Thoracic aorta (tissue), 2 donors: ENCODE measurements around the gene PLEKHH1. TPM values are rescaled to one million over a fixed set of nuclear protein-coding genes. Genes with fewer than 3 reads are reported as not detected.
"Not testable (repeated sequence)": the region's sequence is repeated elsewhere in the genome, so short reads cannot be mapped to it uniquely, and the experiment has no call there.

Experiments
- ATAC-seq: fragments of 150-250 bp; one replicate; pipeline ENCODE4 v1.8.0; 2017; ENCODE audit warnings: low read depth; ENCODE audit not compliant: insufficient number of reproducible peaks, low FRiP score
- DNase-seq: peaks from one replicate; pipeline ENCODE4 v3.0.0-alpha.2; 2020; ENCODE audit warnings: low spot score
- H3K27ac ChIP-seq, 2 donors: fragments of 200-600 bp; sonication (generic); 1 replicate in 1 of 2; 2 replicates in 1 of 2; pipeline ENCODE4 v1.5.1; 2016; ENCODE audit warnings: mild to moderate bottlenecking in 2 of 2, moderate library complexity in 2 of 2
- H3K27me3 ChIP-seq: fragments of 200-600 bp; sonication (generic); replicated peaks from 2 replicates; pipeline ENCODE4 v1.6.0; 2016; ENCODE audit warnings: mild to moderate bottlenecking; ENCODE audit not compliant: insufficient read depth
- H3K36me3 ChIP-seq: fragments of 200-600 bp; sonication (generic); one replicate; pipeline ENCODE4 v1.5.1; 2016
- H3K4me1 ChIP-seq, 2 donors: fragments of 200-600 bp; sonication (generic); 1 replicate in 1 of 2; 2 replicates in 1 of 2; pipeline versions ENCODE4 v1.5.1 to v1.6.0; 2016; ENCODE audit warnings: low read depth in 2 of 2, mild to moderate bottlenecking in 1 of 2; ENCODE audit not compliant: control insufficient read depth in 1 of 2
- H3K4me3 ChIP-seq: fragments of 200-600 bp; sonication (generic); 2 replicates; pipeline ENCODE4 v1.5.1; 2016; ENCODE audit warnings: mild to moderate bottlenecking
- H3K9me3 ChIP-seq: fragments of 200-600 bp; sonication (generic); 2 replicates; pipeline ENCODE4 v1.5.1; 2016
- CTCF ChIP-seq: fragments of 200-600 bp; sonication (generic); IDR thresholded peaks from one replicate; pipeline ENCODE4 v1.5.1; 2019; ENCODE audit warnings: antibody characterized with exemption
- total RNA-seq, 2 donors: library from RNA; depleted of rRNA; stranded (reverse); fragments of >200 nt; gene quantifications; one replicate each; pipeline versions ENCODE4 v1.1.0 to v1.2.3, GENCODE V29; 2016

The PLEKHH1 gene
- total RNA-seq, 2 donors from 2014 or later: 1.4 to 3.8 TPM

GRCh38 chr14:67539116-67539515 is 6.0 kb downstream of the PLEKHH1 start:
- Histone ChIP-seq H3K4me3 (no peak overlapping the region), H3K36me3 (no peaks in the 10 kb centered on the region), H3K9me3 (no peaks in the 10 kb centered on the region), H3K27me3 (no peaks in the 10 kb centered on the region), H3K27ac (no peak overlapping the region), H3K4me1 (no peaks in the 10 kb centered on the region)
- no peak for TF ChIP-seq CTCF
- ATAC-seq: no peak
- DNase-seq: no peak

GRCh38 chr14:67541448-67542387 is 8.6 kb downstream of the PLEKHH1 start:
- H3K27ac ChIP-seq: no peak overlapping the region
- no peak overlapping the region for H3K4me3 ChIP-seq
- ATAC-seq: no peak
- no peaks in the 10 kb centered on the region for H3K4me1 ChIP-seq
- no peaks in the 10 kb centered on the region for H3K9me3 ChIP-seq
- no peak for DNase-seq
- no peaks in the 10 kb centered on the region for H3K27me3 ChIP-seq
- H3K36me3 ChIP-seq: no peaks in the 10 kb centered on the region
- no peak for TF ChIP-seq CTCF

GRCh38 chr14:67542620-67543019 is 9.5 kb downstream of the PLEKHH1 start:
- not testable (repeated sequence) for H3K27ac ChIP-seq, H3K9me3 ChIP-seq, DNase-seq, H3K4me3 ChIP-seq, H3K27me3 ChIP-seq, H3K36me3 ChIP-seq, H3K4me1 ChIP-seq, ATAC-seq

GRCh38 chr14:67544590-67544989 is 11.5 kb downstream of the PLEKHH1 start:
- Histone ChIP-seq H3K36me3 (no peaks in the 10 kb centered on the region), H3K27ac (no peak overlapping the region), H3K9me3 (no peaks in the 10 kb centered on the region), H3K4me1 (no peaks in the 10 kb centered on the region), H3K4me3 (no peak overlapping the region), H3K27me3 (no peaks in the 10 kb centered on the region)
- no peak for TF ChIP-seq CTCF
- ATAC-seq: no peak
- no peak for DNase-seq

- Histone ChIP-seq H3K27me3 (no peaks in the 10 kb centered on the region), H3K36me3 (no peaks in the 10 kb centered on the region), H3K4me3 (no peak overlapping the region), H3K9me3 (no peaks in the 10 kb centered on the region), H3K27ac (no peak overlapping the region), H3K4me1 (no peaks in the 10 kb centered on the region)
- ATAC-seq (no peak), DNase-seq (no peak)
- TF ChIP-seq CTCF: no peak
Measured at GRCh38 chr14:67547224-67547780, 14.2 kb downstream of the PLEKHH1 start.
